Esophagus squamous epithelium (tissue), 4 donors: ENCODE data around the gene EFHC1.

ENCODE experiments used
- CTCF ChIP-seq, 6 experiments: fragments of 450-650 bp in 4 of 6; fragments of 200-600 bp in 2 of 6; sonication (generic) in 2 of 6; IDR thresholded peaks; one replicate each; pipeline ENCODE4 v1.5.1; 2016 to 2019; ENCODE audit warnings: antibody characterized with exemption in 6 of 6, mild to moderate bottlenecking in 4 of 6, moderate library complexity in 4 of 6
- POLR2A ChIP-seq, 4 donors: fragments of 450-650 bp; IDR thresholded peaks; one replicate each; pipeline ENCODE4 v1.6.1; 2017; ENCODE audit warnings: antibody characterized with exemption in 4 of 4, mild to moderate bottlenecking in 4 of 4, moderate library complexity in 3 of 4

GRCh38 chr6:52534363-52534762 is 114.2 kb downstream of the EFHC1 start:
- TF ChIP-seq CTCF (IDR thresholded peaks at IDR 0.05) (no peak), POLR2A (IDR thresholded peaks at IDR 0.05) (no peak)
